KOPT-K1 (cell line): ENCODE results near the gene MDFIC.

Experiments used
- H3K27ac ChIP-seq: fragments of 200-600 bp; sonication (generic); 2 replicates; pipeline ENCODE4 v1.5.1; 2016; ENCODE audit warnings: antibody characterized with exemption, mild to moderate bottlenecking, low read depth, low read length; ENCODE audit not compliant: poor library complexity, severe bottlenecking
- H3K36me3 ChIP-seq: fragments of 200-600 bp; sonication (generic); 2 replicates; pipeline ENCODE4 v1.5.1; 2017; ENCODE audit warnings: antibody characterized with exemption, mild to moderate bottlenecking, low read length, moderate library complexity; ENCODE audit not compliant: insufficient read depth
- H3K9me3 ChIP-seq: fragments of 200-600 bp; sonication (generic); 2 replicates; pipeline ENCODE4 v1.5.1; 2017; ENCODE audit warnings: antibody characterized with exemption, low read length, mild to moderate bottlenecking; ENCODE audit not compliant: insufficient read depth, poor library complexity, severe bottlenecking

MDFIC gene

GRCh38 chr7:115010441-115010820, 88.5 kb downstream of the MDFIC start:
- peaks cover 5% of the 10 kb centered on the region for H3K9me3 ChIP-seq
- peak overlapping the region; percentile 99 for H3K27ac ChIP-seq
- peaks cover 19% of the 10 kb centered on the region for H3K36me3 ChIP-seq

- H3K27ac ChIP-seq, result peak overlapping the region; percentile 60
- peaks cover 5% of the 10 kb centered on the region for H3K9me3 ChIP-seq
- peaks cover 34% of the 10 kb centered on the region for H3K36me3 ChIP-seq
These were observed 92.0 kb downstream of the MDFIC start for GRCh38 chr7:115013886-115014285.

GRCh38 chr7:115014794-115015193, 92.9 kb downstream of the MDFIC start:
- peaks cover 34% of the 10 kb centered on the region for H3K36me3 ChIP-seq
- H3K27ac ChIP-seq, result peak overlapping the region; percentile 60
- peaks cover 5% of the 10 kb centered on the region for H3K9me3 ChIP-seq

GRCh38 chr7:115015619-115016018, 93.7 kb downstream of the MDFIC start:
- Histone ChIP-seq H3K27ac (peak overlapping the region; percentile 60), H3K9me3 (peaks cover 5% of the 10 kb centered on the region), H3K36me3 (peaks cover 34% of the 10 kb centered on the region)

- Histone ChIP-seq H3K27ac (peak overlapping the region; percentile 19), H3K36me3 (peaks cover 16% of the 10 kb centered on the region), H3K9me3 (no peaks in the 10 kb centered on the region)
These were observed 98.2 kb downstream of the MDFIC start for GRCh38 chr7:115019882-115020605.

- Histone ChIP-seq H3K36me3 (no peaks in the 10 kb centered on the region; the same call in 1 of the 2 replicates), H3K27ac (no peak overlapping the region), H3K9me3 (no peaks in the 10 kb centered on the region)
These were observed 101.3 kb downstream of the MDFIC start for GRCh38 chr7:115023219-115023618.

- Histone ChIP-seq H3K27ac (peak overlapping the region; percentile 37), H3K36me3 (no peaks in the 10 kb centered on the region; the same call in 1 of the 2 replicates), H3K9me3 (no peaks in the 10 kb centered on the region)
These were observed 102.4 kb downstream of the MDFIC start for GRCh38 chr7:115024276-115024675.

- no peaks in the 10 kb centered on the region for H3K36me3 ChIP-seq
- no peak overlapping the region for H3K27ac ChIP-seq
- H3K9me3 ChIP-seq, result peaks cover 3% of the 10 kb centered on the region
These were observed 111.1 kb downstream of the MDFIC start for GRCh38 chr7:115032715-115033703.

- no peak overlapping the region for H3K27ac ChIP-seq
- H3K9me3 ChIP-seq, result peaks cover 3% of the 10 kb centered on the region
- no peaks in the 10 kb centered on the region for H3K36me3 ChIP-seq
These were observed 112.1 kb downstream of the MDFIC start for GRCh38 chr7:115033917-115034459.

GRCh38 chr7:115034515-115034914, 112.6 kb downstream of the MDFIC start:
- Histone ChIP-seq H3K27ac (no peak overlapping the region), H3K9me3 (peaks cover 3% of the 10 kb centered on the region), H3K36me3 (no peaks in the 10 kb centered on the region)

- Histone ChIP-seq H3K9me3 (no peaks in the 10 kb centered on the region), H3K36me3 (no peaks in the 10 kb centered on the region), H3K27ac (no peak overlapping the region)
These were observed 115.4 kb downstream of the MDFIC start for GRCh38 chr7:115037128-115037802.

- no peaks in the 10 kb centered on the region for H3K9me3 ChIP-seq
- H3K36me3 ChIP-seq, result no peaks in the 10 kb centered on the region
These were observed 116.3 kb downstream of the MDFIC start for GRCh38 chr7:115038158-115038557.

GRCh38 chr7:115040057-115040456, 118.2 kb downstream of the MDFIC start:
- Histone ChIP-seq H3K36me3 (no peaks in the 10 kb centered on the region), H3K9me3 (no peaks in the 10 kb centered on the region)

More at GRCh38 chr7:115038158-115038557, 116.3 kb downstream of the MDFIC start:
- no peak overlapping the region for H3K27ac ChIP-seq

GRCh38 chr7:115040495-115040894, 118.6 kb downstream of the MDFIC start:
- Histone ChIP-seq H3K27ac (no peak overlapping the region), H3K9me3 (no peaks in the 10 kb centered on the region), H3K36me3 (no peaks in the 10 kb centered on the region)

More at GRCh38 chr7:115040057-115040456, 118.2 kb downstream of the MDFIC start:
- H3K27ac ChIP-seq, result no peak overlapping the region
